GM12878 (cell line): ENCODE data around the gene PHF2. TPM values are rescaled to one million over a fixed set of nuclear protein-coding genes. Genes with fewer than 3 reads are reported as not detected.

Experiments used
- ATAC-seq: fragments of 200-7000 bp; cut with Tn5 transposase; 3 replicates; pipeline ENCODE4 v1.9.1; 2020; ENCODE audit warnings: mild to moderate bottlenecking, moderate library complexity
- BruUV-seq: library from RNA; stranded (reverse); fragments of 400-500 nt; replicated peaks from 2 replicates; lab custom pipeline; 2021; lab: Mats Ljungman, UMichigan
- CTCF ChIA-PET: fragments of 300-600 bp; sonication (Branson Sonifier 250); formaldehyde crosslinking; extraction: SDS; loops from one replicate; lab custom pipeline; 2021; ENCODE audit warnings: inconsistent platforms; lab: Yijun Ruan, JAX
- POLR2A ChIA-PET: fragments of 350-600 bp; formaldehyde crosslinking; extraction: SDS; loops from one replicate; lab custom pipeline; 2021; ENCODE audit warnings: inconsistent platforms; lab: Charles Lee
- RAD21 ChIA-PET: fragments of 300-600 bp; sonication (Branson Sonifier 250); formaldehyde crosslinking; loops from one replicate; lab custom pipeline; 2023; ENCODE audit warnings: antibody characterized with exemption; ENCODE audit not compliant: unreplicated experiment; lab: Charles Lee
- SMC1A ChIA-PET: fragments of 300-600 bp; sonication (Branson Sonifier 250); formaldehyde crosslinking; loops from one replicate; lab custom pipeline; 2023; ENCODE audit not compliant: unreplicated experiment, uncharacterized antibody; lab: Charles Lee
- DNase-seq: peaks from one replicate; pipeline ENCODE4 v3.0.0-alpha.2; 2011; ENCODE audit warnings: low read depth, low spot score
- FAIRE-seq: peaks from 3 replicates; lab custom pipeline; 2011; peaks lifted over from hg19 to GRCh38; lab: Jason Lieb, UNC
- H2AFZ ChIP-seq: 2 replicates; pipeline ENCODE4 v1.6.0; 2011; ENCODE audit warnings: low read depth, low read length, control low read depth; ENCODE audit not compliant: control insufficient read depth
- H3K27ac ChIP-seq: 2 replicates; pipeline ENCODE4 v1.5.1; 2011; ENCODE audit warnings: control low read depth; ENCODE audit not compliant: control insufficient read depth, insufficient read depth
- H3K27me3 ChIP-seq, 2 experiments: replicated peaks in 1 of 2; 2 replicates each; pipeline versions ENCODE4 v1.6.0 to v1.6.1; 2011; ENCODE audit warnings: low read length in 1 of 2; ENCODE audit not compliant: control insufficient read depth in 2 of 2, insufficient read depth in 2 of 2
- H3K36me3 ChIP-seq, 2 experiments: 2 replicates each; pipeline ENCODE4 v1.5.1; 2011; ENCODE audit warnings: low read length in 1 of 2; ENCODE audit not compliant: control insufficient read depth in 2 of 2, insufficient read depth in 2 of 2
- H3K4me1 ChIP-seq: 2 replicates; pipeline ENCODE4 v1.6.1; 2011; ENCODE audit warnings: mild to moderate bottlenecking, low read length, moderate library complexity, mixed read lengths; ENCODE audit not compliant: control insufficient read depth, insufficient read depth
- H3K4me2 ChIP-seq: 2 replicates; pipeline ENCODE4 v1.6.0; 2011; ENCODE audit warnings: control low read depth; ENCODE audit not compliant: control insufficient read depth, insufficient read depth
- H3K4me3 ChIP-seq: fragments of 200-600 bp; sonication (generic); 2 replicates; pipeline ENCODE4 v1.5.1; 2016
- H3K79me2 ChIP-seq: 2 replicates; pipeline ENCODE4 v1.6.0; 2011; ENCODE audit warnings: low read length; ENCODE audit not compliant: control insufficient read depth, insufficient read depth
- H3K9ac ChIP-seq: 2 replicates; pipeline ENCODE4 v1.8.0; 2011; ENCODE audit warnings: low read length, control low read depth, mixed read lengths; ENCODE audit not compliant: control insufficient read depth, insufficient read depth
- H3K9me3 ChIP-seq: replicated peaks from 3 replicates; pipeline ENCODE4 v1.5.1; 2011; ENCODE audit warnings: mild to moderate bottlenecking, low read length; ENCODE audit not compliant: control insufficient read depth, insufficient read depth
- H4K20me1 ChIP-seq: 2 replicates; pipeline ENCODE4 v1.6.0; 2011; ENCODE audit not compliant: control insufficient read depth, insufficient read depth
- DPF2 ChIP-seq: fragments of 450-650 bp; IDR thresholded peaks from 2 replicates; pipeline ENCODE4 v1.6.1; 2017; ENCODE audit warnings: mild to moderate bottlenecking
- FOXK2 ChIP-seq: fragments of 450-650 bp; IDR thresholded peaks from 2 replicates; pipeline ENCODE4 v1.6.1; 2017; ENCODE audit warnings: mild to moderate bottlenecking, moderate library complexity
- HDAC6 ChIP-seq: fragments of 200-600 bp; sonication (generic); IDR thresholded peaks from one replicate; pipeline ENCODE4 v1.8.0; 2017; ENCODE audit warnings: antibody characterized with exemption; ENCODE audit not compliant: unreplicated experiment
- HDGF ChIP-seq: fragments of 450-650 bp; IDR thresholded peaks from 2 replicates; pipeline ENCODE4 v1.6.1; 2016; ENCODE audit warnings: antibody characterized with exemption
- KAT2A ChIP-seq: conservative IDR thresholded peaks from 2 replicates; pipeline ENCODE4 v1.6.1; 2011; ENCODE audit warnings: low read depth, low read length; ENCODE audit not compliant: control insufficient read depth
- NFXL1 ChIP-seq: fragments of 450-650 bp; IDR thresholded peaks from 2 replicates; pipeline ENCODE4 v1.6.1; 2017; ENCODE audit warnings: antibody characterized with exemption, mild to moderate bottlenecking, borderline replicate concordance
- RAD21 ChIP-seq: IDR thresholded peaks from 2 replicates; pipeline ENCODE4 v1.6.1; 2011; ENCODE audit warnings: mild to moderate bottlenecking, low read depth, low read length, moderate library complexity; ENCODE audit not compliant: insufficient read depth
- TCF7 ChIP-seq: IDR thresholded peaks from 2 replicates; pipeline ENCODE4 v1.6.1; 2014; ENCODE audit warnings: antibody characterized with exemption, borderline replicate concordance
- YBX1 ChIP-seq: fragments of 450-650 bp; IDR thresholded peaks from 2 replicates; pipeline ENCODE4 v1.6.1; 2016; ENCODE audit warnings: antibody characterized with exemption
- WGBS: methylation state at CpG from one replicate; pipeline ENCODE4 v1.1.6; 2016; ENCODE audit warnings: low lambda C conversion rate; ENCODE audit not compliant: insufficient replicate concordance, insufficient coverage; ENCODE audit errors: missing lambda C conversion rate; 5-methylcytosine and 5-hydroxymethylcytosine counted together
- in situ Hi-C: fragments of 300-500 bp; cut with MboI; formaldehyde crosslinking; loops from 9 replicates; pipeline ENCODE4 v1.14.3; 2018; ENCODE audit warnings: mixed read lengths
- intact Hi-C: fragments of 100-400 bp; cut with micrococcal nuclease; formaldehyde crosslinking; loops from one replicate; pipeline ENCODE4 v1.14.2; 2022; ENCODE audit not compliant: unreplicated experiment
- polyA plus RNA-seq, 11 experiments: library from polyadenylated mRNA; depleted of rRNA in 4 of 11; unstranded in 6 of 11; stranded (reverse) in 5 of 11; fragments of >200 nt; fragmentation: Nextera tagmentation in 4 of 11; fragmentation: Illumina TruSeq in 1 of 11; extraction: Ambion mirVana in 4 of 11; extraction: Trizol in 1 of 11; gene quantifications; 1 replicate in 1 of 11; 2 replicates in 10 of 11; pipeline versions ENCODE4 v1.2.1 to v1.2.3, GENCODE V29; 2011 to 2016; ENCODE audit warnings: inconsistent platforms in 2 of 11, missing spikeins in 2 of 11, low read depth in 1 of 11
- total RNA-seq, 4 experiments: library from RNA; depleted of rRNA in 3 of 4; stranded (reverse); fragments of >200 nt in 3 of 4; fragmentation: Illumina TruSeq in 1 of 4; extraction: Trizol in 1 of 4; gene quantifications; 2 replicates each; pipeline versions ENCODE4 v1.2.1 to v1.2.3, GENCODE V29; 2013 to 2021

The PHF2 gene
- total and polyA plus RNA-seq, 10 of the 15 experiments (the other 5 are each of a cell fraction or from before 2014, with no cell fraction given), result 0.34 to 13.3 (median 5.5) TPM

DNA sequence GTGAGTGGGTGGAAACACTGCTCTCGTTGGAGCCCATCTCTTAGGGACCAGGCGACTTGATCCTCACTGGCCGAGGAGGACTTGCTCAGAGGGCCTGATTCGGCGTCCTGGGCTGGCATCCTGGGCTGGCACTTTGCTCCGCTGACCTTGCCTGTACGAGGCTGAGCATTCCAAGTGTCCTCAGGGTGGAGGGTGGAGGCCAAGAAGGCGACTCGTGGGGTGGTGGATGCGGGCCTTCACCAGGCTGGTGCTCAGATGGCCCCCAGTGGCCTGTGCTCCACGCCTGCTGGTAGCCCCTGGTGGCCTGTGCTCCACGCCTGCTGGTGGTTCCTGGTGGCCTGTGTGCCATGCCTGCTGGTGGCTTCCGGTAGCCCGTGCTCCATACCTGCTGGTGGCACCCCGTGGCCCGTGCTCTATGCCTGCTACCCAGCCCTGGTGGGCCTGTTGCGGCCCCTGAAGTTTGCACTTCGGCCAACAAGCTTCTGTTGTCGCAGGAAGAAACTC lies 42.9 kb downstream of the PHF2 start:
- Histone ChIP-seq H3K36me3 (no peaks in the 10 kb centered on the region; a peak in 1 of 4 replicates), H3K27me3 (no peaks in the 10 kb centered on the region), H3K9me3 (no peaks in the 10 kb centered on the region; the same call in 2 of the 3 replicates), H3K9ac (no peak overlapping the region), H4K20me1 (no peaks in the 10 kb centered on the region), H3K27ac (no peak overlapping the region), H3K4me3 (no peak overlapping the region), H2AFZ (no peak overlapping the region), H3K79me2 (no peaks in the 10 kb centered on the region; the same call in 1 of the 2 replicates), H3K4me1 (no peaks in the 10 kb centered on the region), H3K4me2 (no peak overlapping the region)
- RAD21 ChIA-PET, result no interaction called here
- no peak for TF ChIP-seq KAT2A
- TF ChIP-seq DPF2, result no peak
- no peak for TF ChIP-seq FOXK2
- TF ChIP-seq NFXL1, result no peak
- no peak for FAIRE-seq
- BruUV-seq, result no TSS peak
- SMC1A ChIA-PET, result no interaction called here
- 91% methylated on average over 19 of the region's 19 CpGs for WGBS
- no peak for DNase-seq
- POLR2A ChIA-PET, result no interaction called here
- in situ Hi-C loops, result no loop called here
- intact Hi-C loops, result no loop called here
- no peak for ATAC-seq
- CTCF ChIA-PET, result no interaction called here

GRCh38 chr9:93620041-93620506 lies 43.7 kb downstream of the PHF2 start:
- no peak for TF ChIP-seq KAT2A
- TF ChIP-seq TCF7, result no peak
- no peak for TF ChIP-seq RAD21
- no peak for TF ChIP-seq HDGF
- no peak for TF ChIP-seq HDAC6
- no peak for TF ChIP-seq YBX1
- no peak for DNase-seq
- RAD21 ChIA-PET, result no interaction called here
- H3K4me3 ChIP-seq, result no peak overlapping the region
- POLR2A ChIA-PET, result no interaction called here
- intact Hi-C loops (no loop called here), in situ Hi-C loops (no loop called here)
- FAIRE-seq, result no peak
- no peak overlapping the region for H3K9ac ChIP-seq
- no peaks in the 10 kb centered on the region; the same call in 1 of the 2 replicates for H3K79me2 ChIP-seq
- H3K27me3 ChIP-seq, result no peaks in the 10 kb centered on the region
- no peaks in the 10 kb centered on the region for H3K4me1 ChIP-seq
- no peaks in the 10 kb centered on the region; a peak in 1 of 4 replicates for H3K36me3 ChIP-seq
- SMC1A ChIA-PET, result no interaction called here
- no peak overlapping the region for H2AFZ ChIP-seq
- H4K20me1 ChIP-seq, result no peaks in the 10 kb centered on the region
- CTCF ChIA-PET, result no interaction called here
- no TSS peak for BruUV-seq
- WGBS, result 66% methylated on average over 8 of the region's 8 CpGs
- no peaks in the 10 kb centered on the region; the same call in 2 of the 3 replicates for H3K9me3 ChIP-seq
- ATAC-seq, result no peak
- no peak overlapping the region for H3K4me2 ChIP-seq
- H3K27ac ChIP-seq, result no peak overlapping the region
